Non-pigmented ciliary epithelial cell (primary cell): Measurements from ENCODE around the gene TSPEAR.
"Not testable (repeated sequence)": the region's sequence is repeated elsewhere in the genome, so short reads cannot be mapped to it uniquely, and the experiment has no call there.

ENCODE experiments used
- DNase-seq: peaks from one replicate; pipeline ENCODE4 v3.0.0-alpha.2; 2010; ENCODE audit warnings: low read depth

TSPEAR gene

GRCh38 chr21:44627181-44627822, 84.1 kb downstream of the TSPEAR start:
- DNase-seq, result not testable (repeated sequence)

- no peak for DNase-seq
Observed at GRCh38 chr21:44626673-44627143, 84.7 kb downstream of the TSPEAR start, which contains the start of gene KRTAP10-9. KRTAP10-9 (plus strand) TSS chr21:44627093; CDS start chr21:44627172, 79 bp downstream.

GRCh38 chr21:44626262-44626661, 85.1 kb downstream of the TSPEAR start:
- DNase-seq, result no peak

- DNase-seq, result no peak
Observed at GRCh38 chr21:44625756-44626155, 85.6 kb downstream of the TSPEAR start.

- no peak for DNase-seq
Observed at GRCh38 chr21:44623575-44623974, 87.8 kb downstream of the TSPEAR start.

GRCh38 chr21:44619886-44620285, 91.5 kb downstream of the TSPEAR start:
- DNase-seq, result no peak

- DNase-seq, result no peak
Observed at GRCh38 chr21:44618909-44619308, 92.5 kb downstream of the TSPEAR start.

GRCh38 chr21:44618504-44618903, 92.9 kb downstream of the TSPEAR start:
- DNase-seq, result no peak

- no peak for DNase-seq
Observed at GRCh38 chr21:44617071-44617501, 94.3 kb downstream of the TSPEAR start.

GRCh38 chr21:44616591-44616926, 94.8 kb downstream of the TSPEAR start:
- DNase-seq, result no peak

GRCh38 chr21:44615911-44616590, 95.3 kb downstream of the TSPEAR start:
- DNase-seq, result no peak

- no peak for DNase-seq
Observed at GRCh38 chr21:44615466-44615865, 95.9 kb downstream of the TSPEAR start.

- no peak for DNase-seq
Observed at GRCh38 chr21:44614961-44615391, 96.4 kb downstream of the TSPEAR start.

- no peak for DNase-seq
Observed at GRCh38 chr21:44614161-44614631, 97.2 kb downstream of the TSPEAR start.

GRCh38 chr21:44613386-44614155, 97.8 kb downstream of the TSPEAR start:
- no peak for DNase-seq

- no peak for DNase-seq
Observed at GRCh38 chr21:44612669-44613229, 98.6 kb downstream of the TSPEAR start.

GRCh38 chr21:44612029-44612486, 99.3 kb downstream of the TSPEAR start, which contains the start of gene KRTAP10-8:
KRTAP10-8 (plus strand) TSS chr21:44612079; CDS start chr21:44612101, 22 bp downstream.
- DNase-seq, result no peak

GRCh38 chr21:44611551-44611950, 99.8 kb downstream of the TSPEAR start:
- no peak for DNase-seq

- not testable (repeated sequence) for DNase-seq
Observed at GRCh38 chr21:44610157-44610843, 101.1 kb downstream of the TSPEAR start.

GRCh38 chr21:44609193-44609592, 102.2 kb downstream of the TSPEAR start:
- no peak for DNase-seq

- DNase-seq, result no peak
Observed at GRCh38 chr21:44606495-44606894, 104.9 kb downstream of the TSPEAR start.
